Colonic mucosa (tissue), 4 donors: Measurements from ENCODE around the gene FBXL4. TPM values are rescaled to one million over a fixed set of nuclear protein-coding genes. Genes with fewer than 3 reads are reported as not detected.

Source experiments
- DNase-seq: peaks from one replicate; pipeline ENCODE4 v3.0.0-alpha.2; 2020
- H3K27ac ChIP-seq: fragments of 200-600 bp; one replicate; pipeline ENCODE4 v1.8.0; 2021
- H3K27me3 ChIP-seq: fragments of 200-600 bp; one replicate; pipeline ENCODE4 v1.8.0; 2021
- H3K36me3 ChIP-seq: fragments of 200-600 bp; one replicate; pipeline ENCODE4 v1.8.0; 2021
- H3K4me1 ChIP-seq: fragments of 200-600 bp; one replicate; pipeline ENCODE4 v1.8.0; 2021; ENCODE audit warnings: mild to moderate bottlenecking
- H3K4me3 ChIP-seq: fragments of 200-600 bp; one replicate; pipeline ENCODE4 v1.8.0; 2021
- H3K9ac ChIP-seq, 2 donors: one replicate each; pipeline ENCODE4 v1.7.0; 2013; ENCODE audit warnings: control low read depth in 2 of 2, low read depth in 2 of 2, low read length in 2 of 2
- H3K9me3 ChIP-seq: fragments of 200-600 bp; one replicate; pipeline ENCODE4 v1.8.0; 2021
- intact Hi-C: fragments of 100-400 bp; cut with DNase I; formaldehyde crosslinking; loops from one replicate; pipeline ENCODE4 v1.14.1; 2022
- total RNA-seq, 2 donors: library from RNA; stranded (reverse); fragmentation: NEBNext Ultra II Directional in 1 of 2; extraction: Animal tissue kit (Norgen Biotek cat#: 25700) in 1 of 2; gene quantifications; one replicate each; pipeline ENCODE4 v1.2.1, GENCODE V29; 2021
- TF ChIP-seq, protein P1 (sequence below): fragments of 200-600 bp; IDR thresholded peaks from one replicate; pipeline ENCODE4 v1.8.0; 2022; ENCODE audit warnings: antibody characterized with exemption, mild to moderate bottlenecking
- donor health status: healthy.
- donor health status: DM: no; HTN: no; CAD: no.
- donor health status: DM: no; HTN: no; CAD: no.

The FBXL4 gene
- total RNA-seq, 2 donors from 2014 or later = 10.6 to 16.1 TPM

DNA sequence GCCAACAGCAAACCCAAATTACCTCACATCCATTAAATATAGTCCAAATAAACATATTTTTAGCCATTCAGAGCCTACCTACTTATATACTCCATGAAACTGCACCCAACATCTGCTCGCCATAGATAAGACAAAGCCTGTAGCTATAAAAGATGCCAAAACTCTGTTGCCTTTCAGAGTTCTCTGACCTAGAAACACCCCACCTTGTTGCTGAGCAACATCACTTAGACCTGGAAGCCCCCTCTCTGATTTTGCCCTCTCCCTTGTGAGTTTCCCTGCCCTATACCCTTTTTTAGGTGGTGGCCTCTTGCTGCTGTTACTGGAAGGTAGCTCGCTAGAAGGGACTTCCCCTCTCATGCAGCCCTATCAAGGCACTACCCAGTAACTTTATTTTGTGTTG is 27.7 kb upstream of the FBXL4 start:
- Histone ChIP-seq H3K4me3 (no peak overlapping the region), H3K27ac (no peak overlapping the region), H3K27me3 (no peaks in the 10 kb centered on the region), H3K36me3 (no peaks in the 10 kb centered on the region), H3K4me1 (no peaks in the 10 kb centered on the region), H3K9ac (no peak overlapping the region), H3K9me3 (no peaks in the 10 kb centered on the region)
- intact Hi-C loops = no loop called here
- TF ChIP-seq, protein P1, sequence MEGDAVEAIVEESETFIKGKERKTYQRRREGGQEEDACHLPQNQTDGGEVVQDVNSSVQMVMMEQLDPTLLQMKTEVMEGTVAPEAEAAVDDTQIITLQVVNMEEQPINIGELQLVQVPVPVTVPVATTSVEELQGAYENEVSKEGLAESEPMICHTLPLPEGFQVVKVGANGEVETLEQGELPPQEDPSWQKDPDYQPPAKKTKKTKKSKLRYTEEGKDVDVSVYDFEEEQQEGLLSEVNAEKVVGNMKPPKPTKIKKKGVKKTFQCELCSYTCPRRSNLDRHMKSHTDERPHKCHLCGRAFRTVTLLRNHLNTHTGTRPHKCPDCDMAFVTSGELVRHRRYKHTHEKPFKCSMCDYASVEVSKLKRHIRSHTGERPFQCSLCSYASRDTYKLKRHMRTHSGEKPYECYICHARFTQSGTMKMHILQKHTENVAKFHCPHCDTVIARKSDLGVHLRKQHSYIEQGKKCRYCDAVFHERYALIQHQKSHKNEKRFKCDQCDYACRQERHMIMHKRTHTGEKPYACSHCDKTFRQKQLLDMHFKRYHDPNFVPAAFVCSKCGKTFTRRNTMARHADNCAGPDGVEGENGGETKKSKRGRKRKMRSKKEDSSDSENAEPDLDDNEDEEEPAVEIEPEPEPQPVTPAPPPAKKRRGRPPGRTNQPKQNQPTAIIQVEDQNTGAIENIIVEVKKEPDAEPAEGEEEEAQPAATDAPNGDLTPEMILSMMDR = no peak
- no peak for DNase-seq

DNA sequence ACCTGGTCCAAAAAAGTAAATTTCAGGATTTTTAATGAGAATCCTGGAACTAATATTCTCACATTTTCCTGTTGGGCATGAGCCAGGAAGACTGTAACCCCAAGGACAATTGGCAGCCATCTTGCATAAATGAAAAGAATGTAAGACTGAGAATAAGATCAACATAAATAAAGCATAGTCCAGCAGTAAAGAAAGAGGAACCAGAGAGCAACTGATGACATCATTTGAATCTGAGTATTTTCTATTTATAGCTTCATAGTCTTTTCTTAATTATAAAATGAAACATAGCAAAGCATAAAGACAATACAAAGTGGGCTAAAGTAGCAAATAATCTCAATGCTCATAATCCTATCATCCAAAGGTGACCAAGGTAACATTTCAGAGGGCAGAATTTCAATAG is 26.6 kb upstream of the FBXL4 start:
- H3K36me3 ChIP-seq = no peaks in the 10 kb centered on the region
- TF ChIP-seq, protein P1 = no peak
- no peaks in the 10 kb centered on the region for H3K9me3 ChIP-seq
- no peak overlapping the region for H3K27ac ChIP-seq
- intact Hi-C loops = no loop called here
- DNase-seq = no peak
- H3K4me3 ChIP-seq = no peak overlapping the region
- no peaks in the 10 kb centered on the region for H3K27me3 ChIP-seq
- no peak overlapping the region for H3K9ac ChIP-seq
- no peaks in the 10 kb centered on the region for H3K4me1 ChIP-seq

DNA sequence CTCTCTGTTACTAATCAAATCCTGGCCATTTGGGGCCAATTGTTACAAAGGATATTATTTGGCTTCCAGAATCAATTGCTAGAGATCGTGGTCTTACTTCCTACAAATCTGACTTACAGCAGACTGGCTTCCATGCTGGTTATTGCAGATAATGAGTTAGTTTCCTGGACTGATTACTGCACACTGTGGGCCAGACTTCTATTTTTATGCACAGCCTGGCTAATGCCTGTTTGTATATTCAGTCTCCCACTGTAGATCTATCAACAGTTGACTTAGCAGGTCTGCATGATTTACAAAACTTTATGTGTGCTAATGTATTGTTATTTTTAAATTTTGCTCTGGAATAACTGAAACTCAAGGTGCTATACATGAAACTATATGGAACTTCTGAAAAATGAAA is 25.8 kb upstream of the FBXL4 start:
- DNase-seq = no peak
- no peaks in the 10 kb centered on the region for H3K27me3 ChIP-seq

DNA sequence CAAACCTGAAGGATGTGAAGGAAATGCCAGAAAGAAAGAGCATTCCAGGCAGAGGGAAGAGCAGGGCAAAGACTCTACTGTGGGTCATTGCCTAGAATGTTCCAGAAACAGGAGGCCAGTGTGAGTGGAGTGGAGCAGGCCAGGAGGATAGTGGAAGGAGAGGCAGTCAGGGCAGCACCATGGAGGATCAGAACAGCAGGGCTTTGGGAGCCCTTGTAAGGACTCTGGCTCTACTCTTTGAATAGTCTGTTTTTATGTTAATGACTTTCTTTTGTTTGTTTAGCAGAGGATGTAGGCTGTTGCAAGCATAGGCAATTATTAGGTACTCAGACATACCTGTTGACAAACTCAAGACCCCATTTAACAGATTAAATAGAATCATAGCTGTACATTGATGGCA is 23.6 kb upstream of the FBXL4 start:
- no peak overlapping the region for H3K4me3 ChIP-seq
- TF ChIP-seq, protein P1 = no peak
- H3K36me3 ChIP-seq = no peaks in the 10 kb centered on the region
- H3K9me3 ChIP-seq = no peaks in the 10 kb centered on the region
- no peaks in the 10 kb centered on the region for H3K4me1 ChIP-seq
- no peak for DNase-seq
- H3K27ac ChIP-seq = no peak overlapping the region
- no peak overlapping the region for H3K9ac ChIP-seq
- H3K27me3 ChIP-seq = no peaks in the 10 kb centered on the region
- intact Hi-C loops = no loop called here

More for the DNA sequence above, 25.8 kb upstream of the FBXL4 start:
- no peaks in the 10 kb centered on the region for H3K36me3 ChIP-seq
- intact Hi-C loops = no loop called here
- no peaks in the 10 kb centered on the region for H3K4me1 ChIP-seq
- no peak overlapping the region for H3K4me3 ChIP-seq
- no peak overlapping the region for H3K27ac ChIP-seq
- TF ChIP-seq, protein P1 = no peak
- no peak overlapping the region for H3K9ac ChIP-seq
- no peaks in the 10 kb centered on the region for H3K9me3 ChIP-seq

DNA sequence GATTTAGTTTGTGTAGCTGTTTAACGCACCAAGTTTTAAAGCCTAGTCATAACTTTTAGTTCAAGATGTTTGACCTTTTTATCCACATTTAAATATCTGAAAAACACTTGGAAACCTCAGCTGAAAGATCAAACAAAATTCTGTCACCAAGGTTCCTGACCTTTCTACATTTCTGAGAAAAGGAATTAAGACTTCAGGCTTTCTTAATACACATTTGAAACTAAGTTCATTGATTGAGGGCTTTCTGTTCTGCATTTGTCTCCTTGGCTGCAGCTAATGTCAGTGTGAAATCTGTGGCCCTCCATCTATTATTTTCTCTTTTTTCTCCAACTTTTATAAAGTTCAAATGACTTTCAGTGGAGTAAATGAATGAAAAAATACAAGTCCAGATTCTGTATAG is 22.7 kb upstream of the FBXL4 start:
- Histone ChIP-seq H3K9ac (no peak overlapping the region), H3K4me1 (no peaks in the 10 kb centered on the region), H3K27me3 (no peaks in the 10 kb centered on the region), H3K27ac (no peak overlapping the region), H3K9me3 (no peaks in the 10 kb centered on the region), H3K4me3 (no peak overlapping the region), H3K36me3 (no peaks in the 10 kb centered on the region)
- intact Hi-C loops = no loop called here
- DNase-seq = no peak
- TF ChIP-seq, protein P1 = no peak

DNA sequence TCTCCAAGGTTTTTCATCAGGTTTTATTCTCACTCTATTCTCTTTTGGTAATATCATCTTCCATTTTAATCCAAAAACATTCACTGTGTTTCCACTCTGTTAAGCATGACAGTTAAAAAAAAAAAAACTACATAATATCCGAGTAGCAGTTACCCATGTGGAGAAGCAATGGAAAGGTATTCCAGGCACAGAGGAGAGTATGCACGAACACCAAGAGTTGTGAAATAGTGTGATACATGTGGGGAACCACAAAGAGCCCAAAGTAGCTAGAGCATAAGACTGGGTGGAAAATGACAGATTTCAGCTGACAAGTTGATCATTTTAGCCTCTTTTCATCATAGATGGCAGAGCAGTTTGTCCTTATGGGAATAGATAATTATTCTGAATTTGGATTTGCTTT is 19.9 kb upstream of the FBXL4 start:
- TF ChIP-seq, protein P1 = no peak
- intact Hi-C loops = no loop called here
- Histone ChIP-seq H3K27me3 (no peaks in the 10 kb centered on the region), H3K27ac (no peak overlapping the region), H3K4me3 (no peak overlapping the region), H3K36me3 (no peaks in the 10 kb centered on the region), H3K9ac (no peak overlapping the region), H3K9me3 (no peaks in the 10 kb centered on the region), H3K4me1 (no peaks in the 10 kb centered on the region)
- DNase-seq = no peak
